AG09319 (cell line): ENCODE measurements around the gene CNN1.

Experiments used
- DNase-seq: peaks from one replicate; pipeline ENCODE4 v3.0.0-alpha.2; 2010; ENCODE audit warnings: low read depth; ENCODE audit errors: extremely low read depth
- TF ChIP-seq, protein P1 (sequence below): IDR thresholded peaks from 2 replicates; pipeline ENCODE4 v1.5.1; 2011; ENCODE audit warnings: low read depth, mild to moderate bottlenecking, inconsistent platforms, low read length, moderate library complexity

Gene CNN1

GRCh38 chr19:11499220-11499726, 39.4 kb upstream of the CNN1 start:
- no peak for DNase-seq
- TF ChIP-seq, protein P1, sequence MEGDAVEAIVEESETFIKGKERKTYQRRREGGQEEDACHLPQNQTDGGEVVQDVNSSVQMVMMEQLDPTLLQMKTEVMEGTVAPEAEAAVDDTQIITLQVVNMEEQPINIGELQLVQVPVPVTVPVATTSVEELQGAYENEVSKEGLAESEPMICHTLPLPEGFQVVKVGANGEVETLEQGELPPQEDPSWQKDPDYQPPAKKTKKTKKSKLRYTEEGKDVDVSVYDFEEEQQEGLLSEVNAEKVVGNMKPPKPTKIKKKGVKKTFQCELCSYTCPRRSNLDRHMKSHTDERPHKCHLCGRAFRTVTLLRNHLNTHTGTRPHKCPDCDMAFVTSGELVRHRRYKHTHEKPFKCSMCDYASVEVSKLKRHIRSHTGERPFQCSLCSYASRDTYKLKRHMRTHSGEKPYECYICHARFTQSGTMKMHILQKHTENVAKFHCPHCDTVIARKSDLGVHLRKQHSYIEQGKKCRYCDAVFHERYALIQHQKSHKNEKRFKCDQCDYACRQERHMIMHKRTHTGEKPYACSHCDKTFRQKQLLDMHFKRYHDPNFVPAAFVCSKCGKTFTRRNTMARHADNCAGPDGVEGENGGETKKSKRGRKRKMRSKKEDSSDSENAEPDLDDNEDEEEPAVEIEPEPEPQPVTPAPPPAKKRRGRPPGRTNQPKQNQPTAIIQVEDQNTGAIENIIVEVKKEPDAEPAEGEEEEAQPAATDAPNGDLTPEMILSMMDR, result no peak

DNA sequence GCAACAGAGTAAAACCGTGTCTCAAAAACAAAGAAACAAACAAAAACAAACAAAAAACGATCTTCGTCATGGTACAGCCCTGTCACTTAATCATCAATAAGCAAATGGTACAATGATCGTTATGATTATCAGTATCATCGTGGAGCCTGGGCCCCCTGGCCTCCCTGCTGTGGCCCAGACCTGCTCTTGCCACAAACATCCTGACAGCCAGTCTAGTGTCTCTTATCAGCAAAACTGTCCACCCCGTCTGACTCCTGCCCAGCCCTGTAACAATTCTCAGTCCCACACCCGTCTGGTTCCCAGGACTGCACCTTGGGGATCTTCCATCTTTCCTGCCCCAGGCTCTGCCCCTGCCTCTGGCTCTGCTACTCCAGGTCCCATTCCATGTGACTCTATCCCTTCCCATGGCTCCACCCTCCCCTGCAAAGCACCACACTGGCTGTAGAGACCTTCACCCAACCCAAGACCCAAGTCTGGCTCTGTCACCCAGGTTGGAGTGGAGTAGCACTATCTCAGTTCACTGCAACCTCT, 38.7 kb upstream of the CNN1 start:
- DNase-seq, result no peak
- TF ChIP-seq, protein P1, result no peak

DNA sequence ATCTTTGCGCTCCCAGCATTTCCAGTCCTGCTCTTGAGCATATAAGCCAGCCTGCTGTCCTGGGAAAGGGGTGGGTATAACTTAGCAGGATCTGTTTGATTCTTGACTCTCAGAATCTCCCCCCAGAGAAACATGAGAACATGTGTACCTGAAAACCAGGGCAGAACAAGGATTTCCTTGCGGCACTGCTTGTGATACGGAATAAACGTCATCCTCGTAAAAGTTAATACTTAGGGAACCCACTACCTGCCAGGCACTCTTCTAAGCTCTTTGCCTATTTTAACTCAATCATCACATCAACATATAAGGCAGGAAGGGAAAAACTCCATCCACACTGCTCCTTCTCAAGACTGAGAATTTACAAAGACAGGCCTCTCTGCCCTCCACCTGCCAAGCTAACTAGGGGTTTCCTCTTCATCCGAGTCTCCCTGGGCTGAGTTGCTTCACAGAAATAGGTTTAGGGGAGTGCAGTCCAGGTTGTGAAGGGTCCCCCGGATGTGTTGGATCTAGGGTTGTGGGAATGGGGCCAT, 34.1 kb upstream of the CNN1 start:
- TF ChIP-seq, protein P1, result no peak

DNA sequence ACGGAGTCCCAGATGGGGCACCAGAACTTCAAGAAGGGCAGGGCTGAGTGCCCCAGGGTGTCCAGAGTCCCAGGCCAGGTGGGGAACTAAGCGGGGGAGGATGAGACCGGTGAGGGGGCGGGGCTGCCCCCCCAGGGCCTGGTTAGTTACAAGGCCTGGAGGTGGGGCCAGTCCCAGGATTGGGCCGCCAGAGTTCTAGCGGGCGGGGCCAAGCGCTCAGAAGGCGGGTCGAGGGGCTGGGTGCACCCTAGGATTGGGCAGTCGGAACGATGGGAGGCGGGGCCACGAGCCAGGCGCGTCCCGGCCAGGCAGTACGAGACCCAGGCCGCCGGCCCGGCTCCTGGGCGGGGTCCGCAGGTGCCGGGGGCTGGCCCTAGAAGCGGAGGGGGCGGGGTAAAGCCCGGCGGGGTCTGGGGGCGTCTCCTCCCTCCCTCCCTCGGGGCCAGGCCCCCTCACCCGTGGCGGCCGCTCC, 33.6 kb upstream of the CNN1 start:
- peak; percentile 86 for DNase-seq
- TF ChIP-seq, protein P1, result no peak

More for the DNA sequence above, 34.1 kb upstream of the CNN1 start:
- DNase-seq, result no peak

DNA sequence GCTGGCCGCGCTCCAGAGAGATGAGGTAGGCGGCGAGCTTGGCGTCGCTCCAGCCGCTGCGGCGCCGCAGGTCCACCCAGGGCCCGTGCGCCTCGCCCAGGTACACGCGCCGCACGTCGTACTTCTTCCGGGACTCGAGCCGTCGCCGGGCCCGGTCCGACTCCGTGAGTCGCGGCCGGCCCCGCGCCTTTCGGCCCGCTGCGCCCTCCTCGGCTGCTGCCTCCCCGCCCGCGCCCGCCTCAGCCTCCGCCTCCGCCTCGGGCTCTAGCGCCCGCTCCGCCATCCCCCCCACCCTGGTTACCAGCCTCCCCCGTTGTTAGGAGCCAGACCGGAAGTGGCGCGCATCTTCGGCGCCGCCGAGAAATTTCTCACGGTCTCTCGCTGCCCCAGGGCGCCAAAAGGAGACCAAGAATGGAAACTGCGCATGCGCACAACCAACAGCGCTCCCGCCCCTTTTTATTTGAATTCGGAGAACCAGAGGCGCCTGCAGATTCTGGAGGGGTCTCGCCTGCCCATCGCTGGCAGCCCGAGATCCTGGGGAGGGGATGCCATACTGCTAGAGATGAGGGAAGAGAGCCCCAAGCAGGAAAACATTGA, 33.0 kb upstream of the CNN1 start, which contains the start of gene ZNF653:
Gene ZNF653, minus strand, starts transcription at position 336 of the 597 bp plus-strand sequence. Its CDS starts 53 bp downstream, at position 283.
- TF ChIP-seq, protein P1, result no peak
- peak; percentile 85 for DNase-seq

DNA sequence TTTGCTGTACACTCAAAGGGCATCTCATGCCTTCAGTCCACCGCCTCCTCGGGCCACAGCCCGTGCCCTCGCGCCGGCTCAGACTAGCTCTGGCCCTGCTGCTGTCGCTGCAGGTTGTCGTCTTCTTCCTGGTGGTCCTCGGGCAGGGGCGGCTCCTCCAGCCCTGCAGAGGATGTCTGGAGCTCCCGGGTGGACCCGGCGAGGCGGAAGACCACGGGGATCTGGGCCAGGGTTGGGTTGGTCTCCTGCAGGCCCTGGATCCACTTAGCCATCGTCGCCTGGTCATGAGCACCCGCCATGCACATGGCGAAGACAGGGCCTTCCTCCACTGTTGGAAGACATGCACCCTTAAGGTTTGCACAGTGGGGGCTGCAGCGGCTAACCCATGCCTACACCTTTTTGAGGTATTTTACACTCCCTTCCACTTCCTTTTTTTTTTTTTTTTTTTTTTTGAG, 32.5 kb upstream of the CNN1 start:
- TF ChIP-seq, protein P1, result no peak
- DNase-seq, result no peak

GRCh38 chr19:11506967-11507366, 31.7 kb upstream of the CNN1 start:
- no peak for DNase-seq
- TF ChIP-seq, protein P1, result no peak
